Sigmoid colon (tissue), 4 donors: Measurements from ENCODE around the gene PDE11A.

Experiments used
- POLR2AphosphoS5 ChIP-seq, 4 donors: sonication (generic); formaldehyde crosslinking; IDR thresholded peaks; one replicate each; pipeline ENCODE4 v1.6.1; 2017; ENCODE audit warnings: antibody characterized with exemption in 4 of 4
- TF ChIP-seq, protein P1 (sequence below), 4 experiments: fragments of 450-650 bp in 3 of 4; fragments of 200-600 bp in 1 of 4; IDR thresholded peaks; one replicate each; pipeline ENCODE4 v1.5.1; 2016 to 2019; ENCODE audit warnings: antibody characterized with exemption in 4 of 4, mild to moderate bottlenecking in 3 of 4, moderate library complexity in 2 of 4

- TF ChIP-seq, protein P1, sequence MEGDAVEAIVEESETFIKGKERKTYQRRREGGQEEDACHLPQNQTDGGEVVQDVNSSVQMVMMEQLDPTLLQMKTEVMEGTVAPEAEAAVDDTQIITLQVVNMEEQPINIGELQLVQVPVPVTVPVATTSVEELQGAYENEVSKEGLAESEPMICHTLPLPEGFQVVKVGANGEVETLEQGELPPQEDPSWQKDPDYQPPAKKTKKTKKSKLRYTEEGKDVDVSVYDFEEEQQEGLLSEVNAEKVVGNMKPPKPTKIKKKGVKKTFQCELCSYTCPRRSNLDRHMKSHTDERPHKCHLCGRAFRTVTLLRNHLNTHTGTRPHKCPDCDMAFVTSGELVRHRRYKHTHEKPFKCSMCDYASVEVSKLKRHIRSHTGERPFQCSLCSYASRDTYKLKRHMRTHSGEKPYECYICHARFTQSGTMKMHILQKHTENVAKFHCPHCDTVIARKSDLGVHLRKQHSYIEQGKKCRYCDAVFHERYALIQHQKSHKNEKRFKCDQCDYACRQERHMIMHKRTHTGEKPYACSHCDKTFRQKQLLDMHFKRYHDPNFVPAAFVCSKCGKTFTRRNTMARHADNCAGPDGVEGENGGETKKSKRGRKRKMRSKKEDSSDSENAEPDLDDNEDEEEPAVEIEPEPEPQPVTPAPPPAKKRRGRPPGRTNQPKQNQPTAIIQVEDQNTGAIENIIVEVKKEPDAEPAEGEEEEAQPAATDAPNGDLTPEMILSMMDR (IDR thresholded peaks at IDR 0.05): no peak
- TF ChIP-seq POLR2AphosphoS5 (IDR thresholded peaks at IDR 0.05): no peak
These were observed 326.2 kb downstream of the PDE11A start for GRCh38 chr2:177746358-177746757.
